HFFc6 (cell line): ENCODE measurements around the gene ACSL1. TPM values are rescaled to one million over a fixed set of nuclear protein-coding genes. Genes with fewer than 3 reads are reported as not detected.

Experiments used
- DNase-seq: peaks from one replicate; pipeline ENCODE4 v3.0.0-alpha.2; 2018
- H3K27ac Mint-ChIP-seq: 2 replicates; pipeline ENCODE4 v1.8.0; 2020; ENCODE audit warnings: mild to moderate bottlenecking, mixed read lengths
- H3K27me3 Mint-ChIP-seq: 2 replicates; pipeline ENCODE4 v1.8.0; 2021; ENCODE audit warnings: mild to moderate bottlenecking, moderate library complexity, mixed read lengths; ENCODE audit not compliant: insufficient read depth
- H3K36me3 Mint-ChIP-seq: 2 replicates; pipeline ENCODE4 v1.8.0; 2021; ENCODE audit warnings: low read depth, mixed read lengths
- H3K4me1 Mint-ChIP-seq: 2 replicates; pipeline ENCODE4 v1.8.0; 2020; ENCODE audit warnings: low read depth, mixed read lengths
- H3K4me3 Mint-ChIP-seq: 2 replicates; pipeline ENCODE4 v1.8.0; 2020; ENCODE audit warnings: mild to moderate bottlenecking, moderate library complexity, mixed read lengths
- H3K9me3 Mint-ChIP-seq: 2 replicates; pipeline ENCODE4 v1.8.0; 2020; ENCODE audit warnings: mild to moderate bottlenecking, mixed read lengths
- CTCF ChIP-seq: fragments of 200-600 bp; sonication (generic); IDR thresholded peaks from 2 replicates; pipeline ENCODE4 v1.5.0; 2021; ENCODE audit warnings: antibody characterized with exemption, mild to moderate bottlenecking
- long read RNA-seq: library from polyadenylated mRNA; unstranded; transcript quantifications from one replicate; pipeline ENCODE4 v2.0.0, GENCODE V29; 2019
- total RNA-seq, 6 experiments: library from RNA; stranded (reverse); fragmentation: NEBNext Ultra II Directional; extraction: Animal tissue kit (Norgen Biotek cat#: 25700); gene quantifications; 2 replicates in 1 of 6; 3 replicates in 5 of 6; pipeline ENCODE4 v1.2.3, GENCODE V29; 2021

Gene ACSL1, protein sequence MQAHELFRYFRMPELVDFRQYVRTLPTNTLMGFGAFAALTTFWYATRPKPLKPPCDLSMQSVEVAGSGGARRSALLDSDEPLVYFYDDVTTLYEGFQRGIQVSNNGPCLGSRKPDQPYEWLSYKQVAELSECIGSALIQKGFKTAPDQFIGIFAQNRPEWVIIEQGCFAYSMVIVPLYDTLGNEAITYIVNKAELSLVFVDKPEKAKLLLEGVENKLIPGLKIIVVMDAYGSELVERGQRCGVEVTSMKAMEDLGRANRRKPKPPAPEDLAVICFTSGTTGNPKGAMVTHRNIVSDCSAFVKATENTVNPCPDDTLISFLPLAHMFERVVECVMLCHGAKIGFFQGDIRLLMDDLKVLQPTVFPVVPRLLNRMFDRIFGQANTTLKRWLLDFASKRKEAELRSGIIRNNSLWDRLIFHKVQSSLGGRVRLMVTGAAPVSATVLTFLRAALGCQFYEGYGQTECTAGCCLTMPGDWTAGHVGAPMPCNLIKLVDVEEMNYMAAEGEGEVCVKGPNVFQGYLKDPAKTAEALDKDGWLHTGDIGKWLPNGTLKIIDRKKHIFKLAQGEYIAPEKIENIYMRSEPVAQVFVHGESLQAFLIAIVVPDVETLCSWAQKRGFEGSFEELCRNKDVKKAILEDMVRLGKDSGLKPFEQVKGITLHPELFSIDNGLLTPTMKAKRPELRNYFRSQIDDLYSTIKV
- 10 to 100 TPM; 21.7 to 24.0 (median 22.9) TPM for total RNA-seq
- long read RNA-seq, transcript ACSL1-201 (21 exons, 3,832 nt), result major isoform, 12 of 22 reads
- long read RNA-seq, partial matches to known transcripts, result 5 of 22 reads
- long read RNA-seq, other reads (novel, unspliced or antisense), result 3 of 22 reads

DNA sequence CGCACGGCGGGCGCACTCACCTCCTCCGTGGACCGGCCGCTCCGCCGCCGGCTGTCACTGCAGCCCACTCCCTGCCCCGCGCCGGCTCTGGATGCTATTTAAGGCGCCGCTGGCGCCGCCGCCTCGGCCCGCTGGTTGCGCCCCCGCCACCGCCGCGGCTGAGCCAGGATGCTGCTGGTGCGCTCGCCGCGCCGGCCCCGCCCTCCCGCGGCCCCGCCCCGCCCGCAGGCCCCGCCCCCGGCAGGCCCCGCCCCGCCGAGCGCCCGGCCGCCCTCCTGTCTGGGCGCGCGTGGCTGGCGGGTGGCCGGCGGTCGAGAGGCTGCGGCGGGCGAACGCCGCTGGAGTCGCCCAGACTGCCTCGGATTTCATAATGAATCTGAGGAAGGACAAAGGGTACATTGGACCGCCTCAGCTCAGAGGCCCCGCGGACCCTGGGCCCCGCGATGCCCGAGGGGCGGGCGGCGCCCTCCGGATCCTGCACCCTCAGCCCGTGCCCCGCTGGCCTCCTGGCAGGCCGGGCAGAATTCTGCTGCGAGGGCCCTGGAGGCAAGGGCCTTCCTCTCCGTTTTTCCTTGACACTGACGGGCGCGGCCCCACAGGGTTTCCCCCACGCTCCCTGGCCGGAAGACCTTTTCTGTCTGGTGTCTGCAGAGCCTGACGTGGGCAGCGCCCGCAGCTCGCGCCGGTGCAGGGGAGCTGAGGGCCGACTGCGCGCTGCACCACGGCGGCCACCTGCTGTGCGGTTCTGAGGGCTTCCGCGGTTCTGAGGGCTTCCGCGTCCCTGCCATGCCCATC is at the start of gene ACSL1:
TSS of gene ACSL1 (minus strand) at position 73 of the 795 bp plus-strand sequence. CDS start 22,454 bp downstream, outside the sequence.
- Mint-ChIP-seq H3K9me3 (no peaks in the 10 kb centered on the region), H3K27ac (peak within 1 kb of the TSS; percentile 36), H3K4me3 (peak within 1 kb of the TSS; percentile 89), H3K4me1 (peaks cover 23% of the 10 kb centered on the region), H3K36me3 (no peaks in the 10 kb centered on the region), H3K27me3 (peaks cover 12% of the 10 kb centered on the region)
- no peak for TF ChIP-seq CTCF
- DNase-seq, result peak; percentile 49

DNA sequence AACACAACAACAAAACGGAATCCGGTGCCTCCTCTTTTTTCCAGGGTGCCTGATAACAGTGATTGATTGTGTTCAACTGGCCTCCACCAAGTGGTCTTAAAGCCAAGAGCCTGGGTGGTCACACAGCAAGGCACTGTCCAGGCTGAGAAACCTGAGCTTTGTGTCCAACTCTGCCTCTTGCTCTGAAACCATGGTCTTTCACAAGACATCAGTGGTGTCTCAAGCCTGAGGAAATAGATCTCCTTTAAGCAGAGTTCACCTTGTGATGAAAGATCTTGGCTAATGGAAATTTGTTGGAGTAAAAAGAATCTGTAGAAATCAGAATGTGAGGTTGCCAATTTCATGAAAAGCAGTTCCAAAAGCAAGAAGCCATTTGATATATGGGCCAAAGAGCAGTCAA is 47.3 kb upstream of the ACSL1 start:
- no peak overlapping the region for H3K27ac Mint-ChIP-seq
- no peaks in the 10 kb centered on the region for H3K36me3 Mint-ChIP-seq
- peaks cover 14% of the 10 kb centered on the region for H3K27me3 Mint-ChIP-seq
- H3K4me3 Mint-ChIP-seq, result no peak overlapping the region
- H3K9me3 Mint-ChIP-seq, result no peaks in the 10 kb centered on the region
- no peaks in the 10 kb centered on the region for H3K4me1 Mint-ChIP-seq
- DNase-seq, result no peak
- TF ChIP-seq CTCF, result no peak

DNA sequence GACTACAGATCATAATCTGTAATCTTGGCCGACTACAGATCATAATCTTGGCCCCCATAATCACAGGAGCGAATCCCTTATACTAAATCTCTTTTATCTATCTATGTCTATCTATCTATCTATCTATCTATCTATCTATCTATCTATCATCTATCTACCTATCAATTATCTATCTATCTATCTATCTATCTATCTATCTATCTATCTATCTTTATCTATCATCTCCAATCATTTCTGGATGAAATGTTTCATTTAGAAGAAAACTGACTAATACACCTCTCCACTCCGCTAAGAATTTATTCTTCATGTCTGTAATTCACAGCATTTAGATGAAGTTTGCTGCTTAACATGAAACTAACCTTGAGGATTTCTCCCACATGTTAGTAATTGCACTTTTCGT is 45.0 kb upstream of the ACSL1 start:
- Mint-ChIP-seq H3K4me1 (no peaks in the 10 kb centered on the region), H3K27ac (no peak overlapping the region), H3K27me3 (peaks cover 15% of the 10 kb centered on the region), H3K36me3 (no peaks in the 10 kb centered on the region), H3K9me3 (no peaks in the 10 kb centered on the region), H3K4me3 (no peak overlapping the region)
- no peak for DNase-seq
- TF ChIP-seq CTCF, result no peak

DNA sequence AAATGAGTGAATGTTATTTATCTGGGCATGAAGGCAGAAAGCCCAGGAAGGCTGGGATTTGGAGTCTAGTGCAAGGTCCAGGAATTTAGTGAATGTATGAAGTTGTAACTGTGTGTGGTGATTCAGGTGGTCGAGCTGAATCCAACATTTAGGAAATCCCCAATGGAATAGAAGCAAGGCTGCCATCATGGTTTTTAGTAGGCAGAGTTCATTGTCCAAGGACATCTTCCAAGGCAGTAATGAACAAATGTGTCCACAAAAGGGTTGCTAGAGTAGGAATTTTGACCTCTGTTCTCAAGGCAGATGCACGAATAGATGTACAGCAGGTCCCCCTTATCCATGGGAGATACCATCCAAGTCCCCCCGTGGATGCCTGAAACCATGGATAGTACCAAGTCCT is 42.9 kb upstream of the ACSL1 start:
- no peaks in the 10 kb centered on the region for H3K9me3 Mint-ChIP-seq
- no peaks in the 10 kb centered on the region for H3K4me1 Mint-ChIP-seq
- DNase-seq, result no peak
- no peaks in the 10 kb centered on the region for H3K36me3 Mint-ChIP-seq
- H3K4me3 Mint-ChIP-seq, result no peak overlapping the region
- H3K27me3 Mint-ChIP-seq, result peaks cover 10% of the 10 kb centered on the region
- TF ChIP-seq CTCF, result no peak
- H3K27ac Mint-ChIP-seq, result no peak overlapping the region

GRCh38 chr4:184863916-184864315 is 38.1 kb upstream of the ACSL1 start:
- TF ChIP-seq CTCF, result no peak
- no peak overlapping the region for H3K27ac Mint-ChIP-seq
- H3K36me3 Mint-ChIP-seq, result no peaks in the 10 kb centered on the region
- H3K9me3 Mint-ChIP-seq, result no peaks in the 10 kb centered on the region
- no peak for DNase-seq
- H3K27me3 Mint-ChIP-seq, result peaks cover 3% of the 10 kb centered on the region
- no peak overlapping the region for H3K4me3 Mint-ChIP-seq
- H3K4me1 Mint-ChIP-seq, result no peaks in the 10 kb centered on the region
